ENCODE data around the gene TNFRSF6B.

GRCh38 chr20:63679799-63680305 is 16.6 kb upstream of the TNFRSF6B start:
- TF ChIP-seq CTCF (conservative IDR thresholded peaks at IDR 0.05; ENCODE audit: low read length) (no peak), EZH2phosphoT487 (IDR thresholded peaks at IDR 0.05; ENCODE audit: borderline replicate concordance) (no peak)

Data from Loucy (cell line).